Transverse colon (tissue), 4 donors: ENCODE data around the gene STAT5B.

Experiments
- CTCF ChIP-seq, 5 experiments: fragments of 200-600 bp in 3 of 5; fragments of 450-650 bp in 2 of 5; sonication (generic) in 3 of 5; IDR thresholded peaks; 1 replicate in 2 of 5; 2 replicates in 3 of 5; pipeline ENCODE4 v1.5.1; 2016 to 2017; ENCODE audit warnings: antibody characterized with exemption in 5 of 5, inconsistent platforms in 3 of 5, mild to moderate bottlenecking in 2 of 5, moderate library complexity in 1 of 5
- POLR2A ChIP-seq: fragments of 450-650 bp; IDR thresholded peaks from one replicate; pipeline ENCODE4 v1.6.1; 2016; ENCODE audit warnings: antibody characterized with exemption, mild to moderate bottlenecking, moderate library complexity
- POLR2AphosphoS5 ChIP-seq, 3 donors: sonication (generic); formaldehyde crosslinking; IDR thresholded peaks; one replicate each; pipeline ENCODE4 v1.6.1; 2016; ENCODE audit warnings: antibody characterized with exemption in 3 of 3

DNA sequence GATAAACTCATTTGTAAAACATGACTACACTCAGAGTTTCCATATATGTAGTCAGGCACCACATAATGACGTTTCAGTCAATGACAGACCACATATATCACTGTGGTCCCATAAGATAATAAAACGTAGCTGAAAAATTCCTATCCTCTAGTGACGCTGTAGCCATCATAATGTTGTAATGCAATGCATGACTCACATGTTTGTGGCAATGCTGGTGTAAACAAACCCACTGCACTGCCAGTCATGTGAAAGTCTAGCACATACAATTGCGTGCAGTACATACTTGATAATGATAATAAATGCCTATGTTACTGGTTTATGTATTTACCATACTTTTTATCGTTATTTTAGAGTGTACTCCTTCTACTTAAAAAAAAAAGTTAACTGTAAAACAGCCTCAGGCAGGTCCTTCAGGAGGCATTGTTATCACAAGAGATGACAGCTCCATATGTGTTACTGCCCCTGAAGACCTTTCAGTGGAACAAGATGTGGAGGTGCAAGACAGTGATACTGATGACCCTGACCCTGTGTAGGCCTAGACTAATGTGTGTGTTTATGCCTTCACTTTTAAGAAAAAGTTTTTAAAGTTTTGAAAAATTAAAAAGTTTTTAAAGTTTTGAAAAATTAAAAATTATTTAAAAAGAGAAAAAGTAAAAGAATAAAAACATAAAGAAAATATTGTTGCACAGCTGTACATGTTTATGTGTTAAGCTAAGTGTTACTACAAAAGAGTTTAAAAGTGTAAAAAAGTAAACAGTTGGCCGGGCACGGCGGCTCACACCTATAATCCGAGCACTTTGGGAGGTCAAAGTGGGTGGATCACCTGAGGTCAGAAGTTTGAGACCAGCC is 9.0 kb downstream of the STAT5B start:
- no peak for TF ChIP-seq CTCF (IDR thresholded peaks at IDR 0.05)
- TF ChIP-seq POLR2A = no peak
- peak; percentile 42 to 72 (median 70) for TF ChIP-seq POLR2AphosphoS5 (IDR thresholded peaks at IDR 0.05)
